ENCODE results near the gene OR8H3. TPM values are rescaled to one million over a fixed set of nuclear protein-coding genes. Genes with fewer than 3 reads are reported as not detected.
"Not testable (repeated sequence)": the region's sequence is repeated elsewhere in the genome, so short reads cannot be mapped to it uniquely, and the experiment has no call there.

The OR8H3 gene, protein sequence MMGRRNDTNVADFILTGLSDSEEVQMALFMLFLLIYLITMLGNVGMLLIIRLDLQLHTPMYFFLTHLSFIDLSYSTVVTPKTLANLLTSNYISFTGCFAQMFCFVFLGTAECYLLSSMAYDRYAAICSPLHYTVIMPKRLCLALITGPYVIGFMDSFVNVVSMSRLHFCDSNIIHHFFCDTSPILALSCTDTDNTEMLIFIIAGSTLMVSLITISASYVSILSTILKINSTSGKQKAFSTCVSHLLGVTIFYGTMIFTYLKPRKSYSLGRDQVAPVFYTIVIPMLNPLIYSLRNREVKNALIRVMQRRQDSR
- not detected for total RNA-seq

- TF ChIP-seq POLR2A (IDR thresholded peaks at IDR 0.05), result no peak
- TF ChIP-seq EP300 (IDR thresholded peaks at IDR 0.05), result no peak
- TF ChIP-seq POLR2AphosphoS5 (IDR thresholded peaks at IDR 0.05), result no peak
- TF ChIP-seq, protein P1, sequence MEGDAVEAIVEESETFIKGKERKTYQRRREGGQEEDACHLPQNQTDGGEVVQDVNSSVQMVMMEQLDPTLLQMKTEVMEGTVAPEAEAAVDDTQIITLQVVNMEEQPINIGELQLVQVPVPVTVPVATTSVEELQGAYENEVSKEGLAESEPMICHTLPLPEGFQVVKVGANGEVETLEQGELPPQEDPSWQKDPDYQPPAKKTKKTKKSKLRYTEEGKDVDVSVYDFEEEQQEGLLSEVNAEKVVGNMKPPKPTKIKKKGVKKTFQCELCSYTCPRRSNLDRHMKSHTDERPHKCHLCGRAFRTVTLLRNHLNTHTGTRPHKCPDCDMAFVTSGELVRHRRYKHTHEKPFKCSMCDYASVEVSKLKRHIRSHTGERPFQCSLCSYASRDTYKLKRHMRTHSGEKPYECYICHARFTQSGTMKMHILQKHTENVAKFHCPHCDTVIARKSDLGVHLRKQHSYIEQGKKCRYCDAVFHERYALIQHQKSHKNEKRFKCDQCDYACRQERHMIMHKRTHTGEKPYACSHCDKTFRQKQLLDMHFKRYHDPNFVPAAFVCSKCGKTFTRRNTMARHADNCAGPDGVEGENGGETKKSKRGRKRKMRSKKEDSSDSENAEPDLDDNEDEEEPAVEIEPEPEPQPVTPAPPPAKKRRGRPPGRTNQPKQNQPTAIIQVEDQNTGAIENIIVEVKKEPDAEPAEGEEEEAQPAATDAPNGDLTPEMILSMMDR (IDR thresholded peaks at IDR 0.05), result no peak
- Histone ChIP-seq H3K9me3 (peaks cover 0 to 3% (median 0%) of the 10 kb centered on the region in 3 donors), H3K27me3 (no peaks in the 10 kb centered on the region), H3K36me3 (no peaks in the 10 kb centered on the region), H3K27ac (no peak within 1 kb of the TSS), H3K4me1 (no peaks in the 10 kb centered on the region), H3K4me3 (no peak within 1 kb of the TSS)
- no peak for ATAC-seq
- 54 to 70% methylated on average over 3 to 6 of the region's 6 CpGs for WGBS, 2 donors (ENCODE audit: low coverage in 1 of 2)
Observed at GRCh38 chr11:56122073-56122472, at the start of gene OR8H3. OR8H3 (plus strand) TSS chr11:56122373; CDS start chr11:56122373, 0 bp downstream.

DNA sequence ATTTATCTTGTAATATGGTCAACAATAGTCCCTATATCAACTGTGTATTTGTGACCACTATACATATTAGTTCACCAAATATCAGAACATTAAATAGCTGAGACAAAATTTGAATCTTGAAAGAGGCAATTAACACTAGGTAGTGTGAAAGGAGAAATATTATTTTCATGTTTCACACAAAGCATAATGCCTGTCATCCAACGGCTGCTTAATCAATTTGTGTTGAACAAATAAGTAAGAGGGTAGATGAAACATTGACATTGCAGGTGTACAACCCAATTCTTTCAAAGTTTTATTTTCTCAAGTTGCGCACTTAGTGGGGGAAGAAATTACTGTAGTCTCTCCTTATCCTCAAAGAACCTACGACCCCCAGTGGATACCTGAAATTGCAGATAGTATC, 32.5 kb upstream of the OR8H3 start:
- Histone ChIP-seq H3K4me3 (no peak overlapping the region), H3K9me3 (no peaks in the 10 kb centered on the region), H3K36me3 (no peaks in the 10 kb centered on the region), H3K4me1 (no peaks in the 10 kb centered on the region), H3K27ac (no peak overlapping the region), H3K27me3 (no peaks in the 10 kb centered on the region)
- WGBS, 2 donors (ENCODE audit: low coverage in 1 of 2), result 52 to 81% methylated on average over 3 of the region's 3 CpGs
- ATAC-seq, result no peak
- TF ChIP-seq POLR2AphosphoS5 (IDR thresholded peaks at IDR 0.05), result no peak
- TF ChIP-seq, protein P1 (IDR thresholded peaks at IDR 0.05), result no peak
- TF ChIP-seq POLR2A (IDR thresholded peaks at IDR 0.05), result no peak
- TF ChIP-seq EP300 (IDR thresholded peaks at IDR 0.05), result no peak

DNA sequence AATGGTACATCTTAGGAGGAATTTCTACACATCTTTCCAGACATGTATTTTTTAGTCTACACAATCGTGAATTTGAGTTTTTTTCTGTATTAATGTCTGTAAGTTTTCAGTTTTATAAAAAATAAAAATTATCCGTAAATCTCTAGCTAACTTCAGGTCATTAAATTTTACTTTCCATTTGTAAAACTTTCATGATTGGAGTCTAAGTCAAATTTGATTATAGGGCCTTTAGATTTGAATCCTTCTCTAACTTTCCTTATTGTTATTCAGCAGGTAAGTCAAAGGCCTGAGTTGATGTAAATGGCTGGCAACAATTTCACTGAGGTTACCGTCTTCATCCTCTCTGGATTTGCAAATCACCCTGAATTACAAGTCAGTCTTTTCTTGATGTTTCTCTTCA, 29.2 kb upstream of the OR8H3 start, which contains the start of gene OR8I2:
Gene OR8I2, plus strand, starts transcription at position 301 of the 400 bp plus-strand sequence. Its CDS starts 0 bp downstream, at position 301.
- Histone ChIP-seq H3K9me3 (no peaks in the 10 kb centered on the region), H3K27me3 (no peaks in the 10 kb centered on the region), H3K27ac (no peak within 1 kb of the TSS), H3K4me1 (no peaks in the 10 kb centered on the region), H3K4me3 (no peak within 1 kb of the TSS), H3K36me3 (no peaks in the 10 kb centered on the region)
- ATAC-seq, result no peak
- 52 to 70% methylated on average over 3 of the region's 3 CpGs for WGBS, 2 donors (ENCODE audit: low coverage in 1 of 2)
- TF ChIP-seq EP300 (IDR thresholded peaks at IDR 0.05), result no peak
- no peak for TF ChIP-seq POLR2AphosphoS5 (IDR thresholded peaks at IDR 0.05)
- TF ChIP-seq, protein P1 (IDR thresholded peaks at IDR 0.05), result no peak
- TF ChIP-seq POLR2A (IDR thresholded peaks at IDR 0.05), result no peak

DNA sequence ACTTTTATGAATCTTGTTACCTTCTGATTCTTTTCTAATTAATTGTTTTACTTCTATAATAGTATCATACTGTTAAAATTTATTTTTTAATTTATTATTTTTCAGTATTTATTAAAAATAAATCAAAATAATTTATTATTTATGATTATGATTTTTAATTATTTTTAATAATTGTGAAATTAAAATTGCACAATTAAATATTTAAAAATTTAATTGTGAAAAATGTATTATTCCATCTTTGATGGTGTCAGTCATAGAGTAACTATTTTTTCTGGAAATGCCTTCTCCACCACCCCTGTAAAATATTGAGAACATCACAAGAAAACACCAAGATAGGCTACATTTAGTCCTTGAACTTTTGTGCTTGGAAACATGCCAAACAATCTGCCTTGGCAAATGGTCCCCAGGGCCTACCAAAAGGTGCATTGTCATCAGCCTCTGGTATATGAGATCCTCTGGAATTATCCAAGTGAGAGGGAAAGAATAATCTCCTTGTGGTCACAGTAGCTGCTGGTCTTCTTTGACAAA, 18.9 kb upstream of the OR8H3 start, which contains the start of gene OR8H2:
Gene OR8H2, plus strand, starts transcription at position 478 of the 528 bp plus-strand sequence. CDS start 1,356 bp downstream, outside the sequence.
- H3K4me1 ChIP-seq, result no peaks in the 10 kb centered on the region
- H3K9me3 ChIP-seq, result no peaks in the 10 kb centered on the region
- no peak within 1 kb of the TSS for H3K27ac ChIP-seq
- H3K4me3 ChIP-seq, result no peak within 1 kb of the TSS
- no peak for TF ChIP-seq EP300 (IDR thresholded peaks at IDR 0.05)
- TF ChIP-seq POLR2AphosphoS5 (IDR thresholded peaks at IDR 0.05), result no peak
- TF ChIP-seq, protein P1 (IDR thresholded peaks at IDR 0.05), result no peak
- no peak for TF ChIP-seq POLR2A (IDR thresholded peaks at IDR 0.05)
- no peak for ATAC-seq
- no peaks in the 10 kb centered on the region for H3K27me3 ChIP-seq
- H3K36me3 ChIP-seq, result no peaks in the 10 kb centered on the region

- no peak for ATAC-seq
- H3K27me3 ChIP-seq, result no peaks in the 10 kb centered on the region
- H3K4me3 ChIP-seq, result no peak within 1 kb of the TSS
- no peaks in the 10 kb centered on the region for H3K36me3 ChIP-seq
- H3K4me1 ChIP-seq, result no peaks in the 10 kb centered on the region
- peaks cover 0 to 3% (median 0%) of the 10 kb centered on the region in 3 donors for H3K9me3 ChIP-seq
- H3K27ac ChIP-seq, result no peak within 1 kb of the TSS
- TF ChIP-seq POLR2A (IDR thresholded peaks at IDR 0.05) (no peak), POLR2AphosphoS5 (IDR thresholded peaks at IDR 0.05) (no peak), EP300 (IDR thresholded peaks at IDR 0.05) (no peak)
- TF ChIP-seq, protein P1 (IDR thresholded peaks at IDR 0.05), result no peak
Observed at GRCh38 chr11:56140151-56140661, 18.0 kb downstream of the OR8H3 start, which contains the start of gene OR8J3. OR8J3 (minus strand) TSS chr11:56140201; CDS start chr11:56137718, 2,483 bp downstream.

- H3K4me1 ChIP-seq, H3K27ac ChIP-seq, H3K36me3 ChIP-seq, H3K9me3 ChIP-seq, ATAC-seq, H3K27me3 ChIP-seq, H3K4me3 ChIP-seq: not testable (repeated sequence)
- WGBS, 2 donors (ENCODE audit: low coverage in 1 of 2), result no CpG with 5 or more reads among the region's 30 CpGs
Observed at GRCh38 chr11:56143681-56144080, 21.5 kb downstream of the OR8H3 start.

Data from gastroesophageal sphincter (tissue), 4 donors.